GM10847 (cell line): Measurements from ENCODE around the gene PRPF31.

Experiments used
- POLR2A ChIP-seq: IDR thresholded peaks from 2 replicates; pipeline ENCODE4 v1.6.1; 2011; ENCODE audit not compliant: insufficient read length; ENCODE audit errors: extremely low read depth

Gene PRPF31

GRCh38 chr19:54165222-54165621 lies 49.7 kb downstream of the PRPF31 start:
- no peak for TF ChIP-seq POLR2A

GRCh38 chr19:54168174-54168917 lies 52.8 kb downstream of the PRPF31 start:
- no peak for TF ChIP-seq POLR2A

DNA sequence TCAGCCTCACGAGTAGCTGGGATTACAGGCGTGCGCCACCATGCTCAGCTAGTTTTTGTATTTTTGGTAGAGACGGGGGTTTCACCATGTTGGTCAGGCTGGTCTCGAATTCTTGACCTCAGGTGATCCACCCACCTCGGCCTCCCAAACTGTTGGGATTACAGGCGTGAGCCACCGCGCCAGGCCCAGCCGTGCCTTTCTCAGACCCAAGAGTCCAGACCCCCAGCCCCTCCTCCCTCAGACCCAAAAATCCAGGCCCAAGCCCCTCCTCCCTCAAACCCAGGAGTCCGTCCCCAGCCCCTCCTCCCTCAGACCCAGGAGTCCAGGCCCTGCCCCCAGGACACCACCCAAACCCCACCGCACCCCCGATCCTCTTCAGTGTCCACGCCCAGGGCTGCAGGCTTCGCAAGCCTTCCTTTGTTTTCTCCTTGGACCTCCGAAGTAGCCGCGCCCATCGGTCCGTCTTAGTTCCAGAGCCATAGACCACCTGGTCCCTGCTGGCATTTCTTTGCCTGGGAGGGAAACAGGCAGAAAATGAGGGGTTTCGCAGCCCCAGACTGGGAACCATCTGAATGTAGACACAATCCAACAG lies 53.7 kb downstream of the PRPF31 start:
- no peak for TF ChIP-seq POLR2A

DNA sequence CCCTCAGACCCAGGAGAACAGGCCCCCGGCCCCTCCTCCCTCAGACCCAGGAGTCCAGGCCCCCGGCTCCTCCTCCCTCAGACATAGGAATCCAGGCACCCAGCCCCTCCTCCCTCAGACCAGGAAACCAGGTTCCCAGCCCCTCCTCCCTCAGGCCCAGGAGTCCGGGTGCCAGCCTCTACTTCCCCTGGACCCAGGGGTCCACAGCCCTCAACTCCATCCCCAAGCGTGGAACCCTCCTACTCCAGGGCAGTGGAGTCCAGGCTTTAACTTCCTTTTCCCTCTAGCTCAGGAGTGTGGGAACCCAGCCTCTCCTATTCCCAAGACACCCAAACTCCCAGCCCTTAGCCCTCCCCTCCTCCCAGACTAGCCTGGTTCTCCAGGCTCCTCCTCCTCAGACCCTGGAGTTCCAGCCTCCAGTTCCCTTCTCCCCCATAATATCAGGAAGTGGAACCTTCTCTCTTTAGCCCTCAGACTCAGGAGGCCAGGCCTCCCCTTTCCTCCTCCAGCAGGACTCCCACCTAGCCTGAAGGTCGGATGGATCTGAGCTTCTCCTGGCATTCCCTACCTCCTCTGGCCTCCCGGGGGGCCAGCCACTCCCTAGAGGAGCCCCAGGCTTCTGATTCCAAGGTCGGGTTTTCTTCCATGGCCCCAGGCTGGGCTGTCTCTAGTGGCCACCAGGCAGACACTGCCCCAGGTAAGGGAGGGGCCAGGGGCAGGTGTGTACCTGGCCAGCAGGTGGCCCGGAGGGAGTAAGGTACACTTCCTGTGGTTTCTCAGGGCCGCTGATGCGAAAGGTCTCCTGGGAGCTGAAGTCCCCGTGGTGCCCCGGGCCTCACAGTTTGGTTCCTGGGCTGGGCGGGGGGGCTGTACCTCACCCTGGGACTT lies 57.2 kb downstream of the PRPF31 start, which contains the start of gene TMC4:
Gene TMC4 (minus strand): TSS at position 690 of the 888 bp plus-strand sequence. CDS start 43 bp downstream, at position 647.
- TF ChIP-seq POLR2A, result no peak

DNA sequence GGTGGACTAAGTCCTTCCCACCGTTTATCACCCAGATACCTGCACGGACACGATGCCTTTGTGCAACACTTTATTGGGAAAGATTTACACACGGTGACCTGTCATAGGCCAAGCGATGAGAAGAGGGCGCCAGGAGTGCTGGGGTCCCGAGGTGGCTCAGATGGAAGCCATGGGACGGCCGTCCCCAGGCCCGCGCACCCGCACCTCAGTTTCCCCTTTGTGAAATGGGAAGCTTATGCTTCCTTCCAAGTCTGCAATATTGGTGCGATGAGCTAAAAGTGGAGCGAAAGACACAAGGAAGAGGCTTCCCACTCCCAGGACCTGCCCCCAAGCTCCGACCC lies 57.8 kb downstream of the PRPF31 start:
- no peak for TF ChIP-seq POLR2A

- no peak for TF ChIP-seq POLR2A
Observed at GRCh38 chr19:54173951-54174834, 58.6 kb downstream of the PRPF31 start.

GRCh38 chr19:54178581-54179261 lies 63.2 kb downstream of the PRPF31 start:
- no peak for TF ChIP-seq POLR2A

- TF ChIP-seq POLR2A, result no peak
Observed at GRCh38 chr19:54179262-54179852, 63.8 kb downstream of the PRPF31 start.

GRCh38 chr19:54179921-54180461 lies 64.4 kb downstream of the PRPF31 start:
- no peak for TF ChIP-seq POLR2A

GRCh38 chr19:54180691-54181091 lies 65.1 kb downstream of the PRPF31 start:
- TF ChIP-seq POLR2A, result no peak
